Right hindlimb (tissue), 1 donor: ENCODE data around the gene CDH13.

Experiments used
- DNase-seq: peaks from one replicate; pipeline ENCODE4 v3.0.0-alpha.2; 2018

CDH13 gene

GRCh38 chr16:83005653-83006160 is 378.9 kb downstream of the CDH13 start:
- no peak for DNase-seq

GRCh38 chr16:83010776-83011720 is 384.3 kb downstream of the CDH13 start:
- no peak for DNase-seq

- DNase-seq, result no peak
These were observed 385.2 kb downstream of the CDH13 start for GRCh38 chr16:83011939-83012338.

- DNase-seq, result no peak
These were observed 386.3 kb downstream of the CDH13 start for GRCh38 chr16:83013071-83013470.

- DNase-seq, result no peak
These were observed 393.2 kb downstream of the CDH13 start for GRCh38 chr16:83019963-83020362.

- DNase-seq, result no peak
These were observed 394.3 kb downstream of the CDH13 start for GRCh38 chr16:83021045-83021444.

GRCh38 chr16:83021746-83022145 is 395.0 kb downstream of the CDH13 start:
- DNase-seq, result no peak

GRCh38 chr16:83023011-83023410 is 396.2 kb downstream of the CDH13 start:
- no peak for DNase-seq

GRCh38 chr16:83023640-83024039 is 396.9 kb downstream of the CDH13 start:
- no peak for DNase-seq

GRCh38 chr16:83027973-83028372 is 401.2 kb downstream of the CDH13 start:
- no peak for DNase-seq

- DNase-seq, result no peak
These were observed 402.7 kb downstream of the CDH13 start for GRCh38 chr16:83029467-83029866.

- DNase-seq, result no peak
These were observed 404.8 kb downstream of the CDH13 start for GRCh38 chr16:83031524-83031923.

- no peak for DNase-seq
These were observed 410.3 kb downstream of the CDH13 start for GRCh38 chr16:83037102-83037501.

GRCh38 chr16:83037884-83038283 is 411.1 kb downstream of the CDH13 start:
- no peak for DNase-seq

- DNase-seq, result no peak
These were observed 413.4 kb downstream of the CDH13 start for GRCh38 chr16:83040174-83040573.

GRCh38 chr16:83044589-83044988 is 417.8 kb downstream of the CDH13 start:
- no peak for DNase-seq

- DNase-seq, result no peak
These were observed 419.0 kb downstream of the CDH13 start for GRCh38 chr16:83045790-83046189.

- DNase-seq, result no peak
These were observed 419.9 kb downstream of the CDH13 start for GRCh38 chr16:83046664-83047063.

- no peak for DNase-seq
These were observed 424.7 kb downstream of the CDH13 start for GRCh38 chr16:83051451-83051850.

GRCh38 chr16:83054283-83054682 is 427.5 kb downstream of the CDH13 start:
- no peak for DNase-seq

- no peak for DNase-seq
These were observed 431.6 kb downstream of the CDH13 start for GRCh38 chr16:83058376-83058775.

- DNase-seq, result no peak
These were observed 432.5 kb downstream of the CDH13 start for GRCh38 chr16:83059237-83059636.

- no peak for DNase-seq
These were observed 439.2 kb downstream of the CDH13 start for GRCh38 chr16:83066011-83066410.

GRCh38 chr16:83066881-83067280 is 440.1 kb downstream of the CDH13 start:
- DNase-seq, result no peak

- no peak for DNase-seq
These were observed 441.9 kb downstream of the CDH13 start for GRCh38 chr16:83068686-83069085.
